ENCODE measurements around the gene TTLL10.

DNA sequence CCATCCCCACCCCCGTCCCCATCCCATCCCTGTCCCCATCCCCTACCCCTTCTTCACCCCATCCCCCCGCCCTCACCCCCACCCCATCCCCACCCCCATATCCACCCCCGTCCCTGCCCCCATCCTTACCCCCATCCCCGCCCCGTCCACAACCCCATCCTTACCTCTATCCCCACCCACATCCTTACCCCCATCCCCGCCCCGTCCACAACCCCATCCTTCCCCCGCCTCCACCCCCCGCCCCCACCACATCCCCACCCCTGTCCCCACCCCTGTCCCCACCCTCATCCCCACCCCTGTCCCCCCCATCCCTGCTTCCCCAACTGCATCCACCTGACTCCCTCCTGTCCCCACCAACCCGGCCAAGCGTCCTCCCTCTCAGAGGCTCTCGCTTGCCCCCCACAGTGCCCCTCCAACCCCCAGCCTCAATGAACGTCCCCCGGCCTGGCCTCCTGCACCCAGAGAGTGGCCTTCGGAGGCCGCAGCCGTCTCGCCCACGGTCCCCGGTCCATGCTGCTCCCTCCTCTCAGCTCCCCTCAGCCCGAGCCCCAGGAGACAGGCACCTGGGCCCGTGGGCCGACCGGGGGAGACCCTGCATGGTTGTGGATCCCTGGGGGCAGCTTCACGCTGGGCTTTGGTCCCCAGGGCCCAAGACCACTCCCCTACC lies 32.3 kb upstream of the TTLL10 start:
- TF ChIP-seq POLR2A (IDR thresholded peaks at IDR 0.05; ENCODE audit: low read depth, low read length), result no peak
- no peak for TF ChIP-seq POLR2AphosphoS5 (IDR thresholded peaks at IDR 0.05; ENCODE audit: low read depth, low read length)
- TF ChIP-seq TAF1 (IDR thresholded peaks at IDR 0.05; ENCODE audit: borderline replicate concordance, low read depth, low read length), result no peak
